Jurkat, Clone E6-1 (cell line): Measurements from ENCODE around the gene SCAANT1.

Source experiments
- DNase-seq: peaks from one replicate; pipeline ENCODE4 v3.0.0-alpha.2; 2011; ENCODE audit warnings: low read depth, low spot score
- H3K4me3 ChIP-seq: 2 replicates; pipeline ENCODE4 v1.5.1; 2011; ENCODE audit warnings: mild to moderate bottlenecking, low read length, control low read depth, moderate library complexity

Gene SCAANT1

GRCh38 chr3:63936925-63937324, 24.7 kb upstream of the SCAANT1 start:
- H3K4me3 ChIP-seq, result no peak overlapping the region
- no peak for DNase-seq

DNA sequence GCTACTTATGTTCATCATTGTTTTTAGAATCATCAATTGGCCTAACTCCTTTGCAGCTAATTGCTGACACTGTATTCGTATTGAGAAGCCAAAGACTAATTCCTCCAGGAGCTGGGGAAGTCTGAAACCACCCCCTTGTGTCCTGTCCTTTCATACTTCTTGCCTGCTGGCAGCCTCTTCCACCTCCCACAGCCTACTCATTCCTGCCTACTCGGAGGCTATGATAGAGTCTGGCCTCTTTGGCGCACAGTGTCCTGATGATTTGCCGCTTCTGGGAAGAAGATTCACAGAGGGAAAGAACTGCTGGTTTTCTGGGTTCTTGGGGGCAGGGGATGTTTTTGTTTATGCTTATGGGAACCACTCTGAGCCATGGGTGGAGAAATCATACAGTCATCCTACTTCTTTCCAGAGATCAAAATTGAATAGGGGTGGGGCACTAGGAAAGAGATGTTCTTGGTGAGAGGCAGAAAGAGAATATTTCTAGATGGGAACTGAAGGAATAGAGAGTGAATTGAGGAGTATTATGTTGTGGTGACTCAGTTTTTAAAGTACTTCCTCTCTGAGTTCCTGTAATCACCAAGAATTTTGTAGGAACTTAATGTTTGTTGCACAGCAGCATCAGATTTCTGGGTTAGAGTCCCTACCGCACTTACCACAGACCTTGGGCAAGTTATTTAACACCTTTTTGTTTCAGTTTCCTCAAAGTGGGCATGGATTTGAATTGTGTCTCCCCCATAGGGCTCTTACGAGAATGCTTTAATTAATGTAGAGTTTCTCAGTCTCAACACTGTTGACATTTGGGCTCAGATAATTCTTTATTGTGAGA, 22.1 kb upstream of the SCAANT1 start:
- peak; percentile 56 for DNase-seq
- H3K4me3 ChIP-seq, result no peak overlapping the region

- no peak for DNase-seq
- H3K4me3 ChIP-seq, result no peak overlapping the region
These were observed 21.3 kb upstream of the SCAANT1 start for GRCh38 chr3:63933459-63933858.

DNA sequence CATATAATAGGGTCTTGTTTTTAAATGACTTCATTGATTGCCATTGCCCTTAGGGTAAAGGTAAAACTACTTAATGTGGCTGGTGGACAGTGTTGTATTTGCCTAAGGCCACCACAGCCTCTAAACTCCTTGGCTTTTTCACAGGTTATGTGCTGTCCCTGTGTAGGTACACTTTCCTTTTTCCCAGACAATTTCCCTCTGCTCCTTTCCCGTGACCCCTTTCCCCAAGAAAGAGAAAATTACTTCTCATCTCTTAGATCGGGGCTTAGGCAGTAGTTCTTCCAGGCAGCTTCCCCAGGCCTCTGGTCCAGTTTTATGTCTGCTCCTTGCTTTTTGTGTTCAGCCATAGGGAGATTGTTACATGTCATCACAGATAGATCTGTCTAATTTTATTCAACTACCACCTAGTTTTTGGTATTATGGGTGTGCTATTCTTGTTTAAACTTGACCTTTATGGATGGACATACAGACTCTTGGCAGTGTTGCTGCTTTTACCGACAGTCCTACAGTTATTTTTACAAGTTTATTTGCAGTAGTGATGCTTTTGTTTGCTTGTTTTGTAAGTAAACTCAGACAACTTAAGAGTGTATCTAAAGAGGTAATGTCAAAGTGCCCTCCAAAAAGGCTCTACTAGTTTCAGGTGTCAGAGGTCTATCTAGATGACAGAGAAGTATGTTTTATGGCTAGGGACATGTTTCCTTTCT, 20.5 kb upstream of the SCAANT1 start:
- no peak overlapping the region for H3K4me3 ChIP-seq
- DNase-seq, result no peak

GRCh38 chr3:63931290-63931689, 19.1 kb upstream of the SCAANT1 start:
- no peak for DNase-seq
- no peak overlapping the region for H3K4me3 ChIP-seq

- H3K4me3 ChIP-seq, result no peak overlapping the region
- no peak for DNase-seq
These were observed 15.5 kb upstream of the SCAANT1 start for GRCh38 chr3:63927422-63928280.

DNA sequence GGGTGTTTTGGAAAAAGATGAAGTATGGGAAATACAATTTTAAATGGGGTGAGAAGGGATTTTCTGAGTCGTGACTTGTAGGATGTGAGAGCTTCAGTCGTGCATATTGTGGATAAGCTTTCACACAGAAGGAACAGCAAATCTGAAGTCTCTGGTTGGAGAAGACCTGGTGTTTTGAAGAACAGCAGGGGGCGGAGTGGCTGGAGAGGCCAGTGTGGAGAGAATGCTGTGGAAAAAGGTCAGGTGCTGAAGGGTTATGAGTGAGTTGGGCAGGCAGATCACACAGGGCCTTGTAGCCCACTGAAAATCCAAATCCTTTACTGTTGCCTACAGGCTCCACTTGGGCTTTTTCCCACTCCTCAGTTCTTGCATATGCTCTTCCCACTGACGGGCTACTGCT, 14.1 kb upstream of the SCAANT1 start:
- no peak for DNase-seq
- no peak overlapping the region for H3K4me3 ChIP-seq

DNA sequence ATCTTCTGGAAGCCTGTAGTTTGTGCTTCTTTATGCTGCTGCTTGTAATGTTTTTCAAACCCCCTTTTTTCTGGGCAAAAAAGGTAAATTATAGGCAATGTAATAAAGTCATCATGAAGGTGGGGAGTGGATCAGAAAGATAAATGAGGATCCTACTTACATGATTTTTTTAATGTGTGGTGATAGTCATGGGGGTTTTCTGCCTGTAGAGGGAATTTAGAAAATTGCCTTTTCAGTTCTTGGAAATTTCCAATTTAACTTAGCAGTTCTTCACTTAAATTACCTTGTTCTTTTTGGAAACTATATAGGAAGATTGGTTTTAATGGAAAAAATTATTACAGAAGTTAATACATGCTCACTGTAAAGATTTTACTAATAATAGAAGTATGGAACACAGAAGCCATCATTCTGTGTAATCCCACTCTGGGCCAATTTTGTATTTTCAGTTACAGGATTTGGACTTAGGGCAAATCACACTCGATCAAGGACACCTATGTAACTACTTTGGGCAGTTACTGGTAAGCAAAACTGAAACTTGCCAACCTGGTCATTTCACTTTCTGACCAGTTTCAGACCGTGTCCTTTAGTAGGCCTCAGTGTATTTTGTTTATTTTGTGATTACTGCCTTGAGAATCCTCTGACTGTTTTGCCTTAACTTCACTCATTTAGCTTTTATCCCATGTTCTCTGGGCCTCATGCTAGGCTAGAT, 10.5 kb upstream of the SCAANT1 start:
- no peak for DNase-seq
- H3K4me3 ChIP-seq, result no peak overlapping the region

- H3K4me3 ChIP-seq, result no peak overlapping the region
- DNase-seq, result no peak
These were observed 9.7 kb upstream of the SCAANT1 start for GRCh38 chr3:63921741-63922482.

DNA sequence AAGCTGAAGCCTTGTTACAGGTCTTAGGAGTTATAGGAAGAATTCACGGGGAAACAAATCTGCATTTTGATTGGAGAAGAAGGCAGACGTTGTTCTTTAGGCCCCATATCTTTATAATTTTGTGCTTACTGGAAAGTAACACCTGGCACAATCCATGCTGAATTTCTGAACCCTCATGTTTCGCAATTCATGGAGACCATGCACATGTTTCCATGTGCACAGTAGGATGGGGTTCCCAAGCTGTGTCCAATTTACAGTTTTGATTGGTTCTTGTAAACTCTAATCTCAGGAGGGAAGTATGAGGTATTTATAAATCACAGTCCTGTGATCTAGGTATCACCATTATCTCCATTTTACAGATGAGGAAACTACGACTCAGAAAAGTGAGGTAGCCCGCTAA, 7.8 kb upstream of the SCAANT1 start:
- no peak overlapping the region for H3K4me3 ChIP-seq
- DNase-seq, result no peak

DNA sequence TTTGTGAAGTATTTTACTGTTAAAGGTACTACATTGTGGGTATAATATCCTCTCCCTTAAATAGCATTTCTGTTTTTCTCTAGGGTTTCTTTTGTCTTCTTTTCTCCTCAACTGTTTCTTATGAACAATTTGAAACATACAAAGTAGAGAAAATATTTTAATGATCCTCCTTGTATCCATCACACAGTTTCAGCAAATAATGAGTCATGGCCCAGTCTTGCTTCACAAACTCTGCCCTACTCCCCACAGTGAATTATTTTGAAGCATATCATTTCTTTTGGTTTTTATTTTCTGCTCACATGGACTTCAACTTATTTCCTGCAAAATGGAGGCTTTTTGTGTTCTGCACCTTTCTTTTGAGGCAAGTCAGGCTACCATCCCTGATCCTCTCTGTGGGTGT, 6.1 kb upstream of the SCAANT1 start:
- no peak overlapping the region for H3K4me3 ChIP-seq
- no peak for DNase-seq

DNA sequence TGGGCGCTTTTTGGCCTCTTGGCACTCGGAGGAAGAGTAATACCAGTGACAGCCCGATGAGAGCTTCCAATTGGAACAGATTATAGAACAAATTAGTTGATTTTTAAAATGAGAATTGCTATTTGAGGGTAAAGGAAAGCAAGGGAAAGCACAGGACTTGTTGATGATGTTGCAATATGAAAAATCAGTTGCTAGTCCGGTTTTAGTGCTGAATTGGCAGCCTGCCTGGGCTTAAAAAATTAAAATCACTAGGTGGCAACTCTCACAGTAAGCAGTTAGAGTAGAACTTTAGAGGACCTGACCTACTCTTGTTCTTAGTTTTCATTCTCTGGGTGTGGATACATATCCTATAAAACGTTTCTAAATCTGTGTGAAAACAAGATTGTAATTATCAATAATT, 2.1 kb upstream of the SCAANT1 start:
- no peak overlapping the region for H3K4me3 ChIP-seq
- DNase-seq, result no peak

- peak overlapping the region; percentile 60 for H3K4me3 ChIP-seq
- DNase-seq, result peak; percentile 12
These were observed 795 bp upstream of the SCAANT1 start for GRCh38 chr3:63912768-63913588.

- peak overlapping the region; percentile 55 for H3K4me3 ChIP-seq
- peak; percentile 26 for DNase-seq
These were observed 692 bp downstream of the SCAANT1 start for GRCh38 chr3:63911509-63911872.

GRCh38 chr3:63910891-63911290, 1.3 kb downstream of the SCAANT1 start:
- DNase-seq, result peak; percentile 67
- H3K4me3 ChIP-seq, result no peak overlapping the region

DNA sequence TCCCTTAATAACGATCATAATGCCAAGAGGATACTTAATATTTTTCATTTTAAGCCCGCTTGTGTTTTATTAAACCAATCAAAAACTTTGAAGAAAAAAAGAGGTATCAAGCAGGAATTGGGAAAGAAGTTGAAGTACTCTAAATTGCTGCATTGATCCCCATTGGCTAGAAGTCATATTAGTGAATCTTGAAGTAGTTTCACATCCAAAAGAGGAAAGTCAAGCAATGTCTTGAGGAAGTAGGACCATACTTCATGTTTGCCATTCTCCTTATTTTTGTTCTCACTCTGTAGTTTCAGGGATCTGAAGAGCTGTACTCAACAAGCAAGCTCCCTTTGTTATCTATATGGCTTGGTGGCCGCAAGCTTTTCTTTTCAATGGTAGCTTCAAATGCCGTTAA, 2.2 kb downstream of the SCAANT1 start:
- DNase-seq, result no peak
- no peak overlapping the region for H3K4me3 ChIP-seq

- no peak overlapping the region for H3K4me3 ChIP-seq
- DNase-seq, result no peak
These were observed 2.8 kb downstream of the SCAANT1 start for GRCh38 chr3:63909431-63909830.

DNA sequence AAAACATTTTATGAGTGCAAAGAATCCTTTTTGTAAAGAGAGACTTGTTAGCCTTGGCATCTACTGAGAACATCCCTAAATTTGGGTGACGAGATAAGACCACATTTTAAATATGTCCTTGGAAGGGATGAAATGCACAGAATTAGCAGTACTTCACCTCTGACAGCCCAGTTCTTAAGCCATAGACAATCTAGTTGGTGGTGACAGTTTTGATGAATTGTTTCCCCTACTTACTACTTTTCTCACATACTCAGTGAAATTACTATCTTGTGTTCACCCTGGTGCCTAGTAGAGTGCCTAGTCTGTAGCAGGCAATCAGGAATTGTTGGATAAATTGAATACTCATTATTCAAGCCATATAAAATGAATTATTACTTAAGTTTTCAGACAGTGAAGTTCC, 3.4 kb downstream of the SCAANT1 start:
- H3K4me3 ChIP-seq, result no peak overlapping the region
- DNase-seq, result no peak
